HG03280 (cell line): Measurements from ENCODE around the gene TPPP2.
"Not testable (repeated sequence)": the region's sequence is repeated elsewhere in the genome, so short reads cannot be mapped to it uniquely, and the experiment has no call there.

Experiments used
- ATAC-seq: cut with Tn5 transposase; IDR thresholded peaks from one replicate; pipeline ENCODE4 v1.9.1; 2021; ENCODE audit warnings: mild to moderate bottlenecking, moderate library complexity; ENCODE audit not compliant: unreplicated experiment

Gene TPPP2

DNA sequence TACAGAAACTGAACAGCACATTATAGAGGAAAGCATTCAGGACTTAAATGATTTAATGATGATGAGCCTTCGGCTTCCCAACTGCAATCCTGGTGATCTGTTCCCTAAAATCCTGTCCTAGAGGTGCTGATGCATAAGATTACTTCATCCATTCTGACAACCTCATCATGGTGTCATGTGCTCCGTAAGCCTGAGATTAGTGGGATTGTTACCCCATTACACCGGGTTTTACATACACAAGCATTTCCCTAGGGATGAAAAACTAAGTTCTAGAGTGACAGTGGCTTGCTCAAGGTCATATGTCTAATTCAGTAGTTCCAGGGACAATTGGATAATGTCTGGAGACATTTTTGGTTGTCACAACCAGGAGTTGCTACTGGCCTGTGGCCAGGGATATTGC, 7.1 kb downstream of the TPPP2 start:
- no peak for ATAC-seq

DNA sequence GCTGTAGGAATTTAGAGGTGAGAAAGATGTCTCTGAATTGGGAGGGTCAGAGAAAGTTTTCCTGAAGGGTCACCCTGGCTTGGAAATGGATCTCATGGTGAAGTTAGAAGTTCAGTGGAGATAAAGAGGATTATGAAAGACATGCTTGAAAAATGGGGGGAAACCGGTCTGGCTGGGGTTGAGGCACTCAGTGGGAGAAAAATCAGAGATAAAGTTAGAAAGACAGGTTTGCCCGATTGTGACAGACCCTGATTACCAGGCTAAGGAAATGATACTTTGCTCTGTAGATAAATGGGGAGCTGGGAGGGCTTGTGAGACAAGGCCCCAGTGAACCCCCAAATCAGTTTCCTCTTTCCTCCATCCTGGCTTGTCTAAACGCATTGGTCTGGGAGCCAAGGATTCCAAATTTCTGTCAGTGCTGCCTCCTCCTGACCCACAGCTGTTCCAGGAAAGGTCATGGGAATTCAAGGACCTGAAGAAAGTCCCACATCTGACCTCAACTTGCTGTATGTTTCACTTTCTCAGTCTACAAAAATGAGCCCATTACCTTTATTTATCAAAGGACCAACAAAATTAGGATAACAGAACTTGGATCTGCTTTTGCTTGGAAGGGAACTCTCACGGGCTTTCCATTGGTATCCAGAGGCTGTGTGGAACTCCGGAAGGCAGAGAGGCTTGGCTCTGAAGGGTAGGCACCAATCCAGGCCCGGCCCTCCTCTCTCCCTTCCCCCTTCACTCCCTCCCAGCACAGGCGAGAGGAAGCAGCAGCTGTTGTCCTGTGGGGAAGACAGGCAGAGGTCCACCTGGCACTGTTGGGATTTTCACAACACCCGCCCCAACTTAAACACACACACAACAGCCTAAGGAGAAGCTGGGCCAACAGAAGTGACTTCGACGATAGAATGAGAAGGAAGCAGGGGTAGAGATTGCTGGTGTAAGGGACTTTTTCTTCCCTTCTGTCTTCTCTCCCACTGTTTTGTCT, 8.7 kb downstream of the TPPP2 start:
- ATAC-seq: no peak

GRCh38 chr14:21039585-21040369, 9.8 kb downstream of the TPPP2 start:
- no peak for ATAC-seq

- ATAC-seq: no peak
Measured at GRCh38 chr14:21040370-21040925, 10.4 kb downstream of the TPPP2 start.

- not testable (repeated sequence) for ATAC-seq
Measured at GRCh38 chr14:21040941-21041340, 10.9 kb downstream of the TPPP2 start.

- ATAC-seq: no peak
Measured at GRCh38 chr14:21041676-21042433, 11.8 kb downstream of the TPPP2 start, which contains the start of gene RNASE7. Gene RNASE7 (plus strand): TSS chr14:21042362. CDS start chr14:21042993, 631 bp downstream.

GRCh38 chr14:21042918-21043317, 12.9 kb downstream of the TPPP2 start:
- ATAC-seq: no peak

- ATAC-seq: no peak
Measured at GRCh38 chr14:21043387-21043973, 13.5 kb downstream of the TPPP2 start.

DNA sequence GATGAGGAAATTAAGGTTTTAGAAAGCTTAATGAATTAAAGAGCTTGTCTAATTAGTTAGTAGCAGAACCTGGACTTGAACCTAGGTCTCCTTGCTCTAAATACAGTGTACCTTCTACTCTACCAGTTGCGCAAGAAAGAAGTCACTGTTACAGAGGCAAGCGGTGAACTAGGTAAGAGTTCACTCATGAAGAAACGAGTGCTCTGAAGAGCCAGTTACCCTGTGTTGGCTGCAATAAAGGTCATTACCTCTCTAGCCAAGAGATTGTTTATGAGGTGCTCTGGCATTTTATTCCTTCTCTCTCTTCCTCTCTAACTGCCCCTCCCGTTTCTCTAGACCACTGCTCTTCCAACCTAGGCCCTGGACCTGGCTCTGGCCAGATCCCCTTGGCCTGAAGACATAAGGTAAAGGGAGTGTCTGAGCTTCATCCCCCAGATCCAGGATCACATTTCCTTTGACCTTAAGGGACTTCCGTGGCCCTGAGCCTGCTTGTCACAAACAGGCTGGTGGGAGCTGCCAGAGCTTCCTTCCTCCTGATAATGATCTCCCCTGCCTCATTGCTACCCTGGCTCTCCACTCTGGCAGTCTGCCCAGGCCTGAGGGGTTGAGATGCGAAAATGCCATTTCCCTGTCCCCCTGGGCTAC, 14.1 kb downstream of the TPPP2 start:
- ATAC-seq: no peak

GRCh38 chr14:21047378-21047781, 17.4 kb downstream of the TPPP2 start:
- no peak for ATAC-seq

GRCh38 chr14:21048638-21049037, 18.6 kb downstream of the TPPP2 start:
- ATAC-seq: no peak

DNA sequence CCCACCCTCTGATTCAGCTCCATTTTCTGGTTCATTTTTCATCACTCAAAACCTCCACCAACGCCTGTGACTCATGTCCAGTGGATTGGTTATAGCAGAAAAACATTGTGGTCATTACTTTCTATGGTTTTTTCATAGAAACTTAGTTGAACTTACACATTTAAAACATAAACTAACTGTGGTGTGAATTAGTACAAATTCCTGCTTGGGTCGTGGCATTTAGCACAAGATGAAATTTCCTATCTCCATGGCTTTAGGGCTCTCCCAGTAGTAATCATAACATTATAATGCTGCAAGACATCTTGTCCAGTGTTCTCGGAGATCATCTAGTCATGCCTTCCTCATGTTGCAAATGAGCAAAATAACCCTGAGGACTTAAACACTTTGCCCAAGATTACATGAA, 19.3 kb downstream of the TPPP2 start:
- ATAC-seq: no peak

DNA sequence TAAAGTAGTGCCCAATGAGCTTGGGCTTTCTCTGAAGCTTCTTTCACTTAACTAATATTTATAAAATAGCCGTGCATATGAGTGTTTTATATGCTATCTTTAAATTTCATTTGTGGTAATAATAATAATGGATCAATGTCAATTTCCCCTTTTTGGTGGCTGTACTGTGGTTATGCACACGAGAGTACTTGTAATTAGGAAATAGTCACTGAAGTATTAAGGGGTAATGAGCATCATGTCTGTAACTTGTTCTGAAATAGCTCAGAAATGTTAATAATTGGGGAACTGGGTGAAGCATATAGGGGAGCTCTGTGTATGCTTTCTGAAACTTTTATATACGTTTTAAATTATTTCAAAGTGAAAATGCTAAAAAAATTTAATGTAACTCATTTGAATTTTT, 20.6 kb downstream of the TPPP2 start:
- no peak for ATAC-seq

- ATAC-seq: no peak
Measured at GRCh38 chr14:21053184-21054122, 23.4 kb downstream of the TPPP2 start.

DNA sequence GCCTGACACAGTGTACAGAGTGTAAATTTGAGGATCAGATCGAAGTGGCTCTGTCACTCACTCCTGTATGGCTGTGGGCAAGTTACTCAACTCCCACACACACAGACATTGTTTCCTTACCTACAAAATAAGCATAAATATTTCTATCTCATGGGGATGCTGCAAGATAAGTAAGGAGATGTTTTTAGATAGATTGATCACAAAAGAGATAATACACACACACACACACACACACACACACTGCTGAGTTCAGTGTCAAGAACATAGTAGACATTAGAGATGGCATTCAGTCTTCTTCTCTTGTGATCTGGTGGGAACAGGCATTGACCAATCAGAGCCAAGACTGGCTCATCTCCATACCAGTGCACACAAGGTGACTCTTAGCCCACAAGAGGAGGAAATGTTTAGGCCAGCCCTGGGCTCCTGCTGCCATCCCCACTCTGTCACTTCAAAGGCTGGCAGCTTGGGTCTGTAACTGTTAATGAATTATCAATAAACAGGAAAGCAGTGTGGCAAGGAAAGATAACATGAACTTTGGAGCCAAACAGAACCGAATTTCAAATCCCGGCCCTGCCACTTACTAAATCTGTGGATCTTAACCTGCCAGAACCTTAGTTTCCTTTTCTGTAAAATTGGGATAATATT, 24.2 kb downstream of the TPPP2 start:
- no peak for ATAC-seq

- ATAC-seq: no peak
Measured at GRCh38 chr14:21054768-21055145, 24.7 kb downstream of the TPPP2 start.

GRCh38 chr14:21055432-21056117, 25.6 kb downstream of the TPPP2 start:
- ATAC-seq: no peak
